ENCODE data around the gene UBAC2. TPM values are rescaled to one million over a fixed set of nuclear protein-coding genes. Genes with fewer than 3 reads are reported as not detected.

Gene UBAC2
- polyA plus RNA-seq, 1 experiment = 71.4 TPM

DNA sequence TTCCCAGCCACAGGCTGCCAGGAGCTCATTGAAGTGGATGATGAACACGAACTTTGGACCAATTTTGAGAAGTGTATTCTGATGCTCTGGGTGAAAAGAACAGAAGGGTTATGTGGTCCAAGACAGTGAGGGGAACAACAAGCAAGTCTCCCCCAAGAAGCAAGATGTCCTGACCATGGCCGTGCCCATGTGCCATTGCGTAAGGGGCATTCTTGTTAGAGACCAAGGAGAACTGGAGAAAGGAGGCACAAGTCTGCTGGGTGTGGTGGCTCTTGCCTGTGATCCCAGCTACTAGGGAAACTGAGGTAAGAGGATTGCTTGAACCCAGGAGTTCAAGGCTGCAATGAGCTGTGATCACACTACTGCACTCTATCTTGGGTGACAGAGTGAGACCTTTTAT is 27.0 kb upstream of the UBAC2 start:
- no peak for TF ChIP-seq CTCF (IDR thresholded peaks at IDR 0.05; ENCODE audit: low read depth, low read length)
- CTCF ChIA-PET = interaction anchor here (0.7 to 7.7 kb wide), 3 partner anchors 93 to 262 kb away, joined by 3 to 241 read pairs (median 123); no protein-coding TSS in a partner anchor
- POLR2A ChIA-PET = interaction anchor here (1.1 kb wide), 1 partner anchor 27 kb away, joined by 3 read pairs; the partner anchor contains the start of gene UBAC2
- H3K27me3 ChIP-seq (ENCODE audit: control insufficient read depth, insufficient read depth, low read length) = peaks cover 5% of the 10 kb centered on the region
- H3K9me3 ChIP-seq (ENCODE audit: control insufficient read depth, insufficient read depth, low read length) = no peaks in the 10 kb centered on the region; the same call in 1 of the 2 replicates
- H3K4me3 ChIP-seq (ENCODE audit: low read depth, low read length) = no peak overlapping the region
- no peak overlapping the region for H3K27ac ChIP-seq (ENCODE audit: low read depth, low read length)
- DNase-seq (ENCODE audit: low read depth, low spot score) = no peak

DNA sequence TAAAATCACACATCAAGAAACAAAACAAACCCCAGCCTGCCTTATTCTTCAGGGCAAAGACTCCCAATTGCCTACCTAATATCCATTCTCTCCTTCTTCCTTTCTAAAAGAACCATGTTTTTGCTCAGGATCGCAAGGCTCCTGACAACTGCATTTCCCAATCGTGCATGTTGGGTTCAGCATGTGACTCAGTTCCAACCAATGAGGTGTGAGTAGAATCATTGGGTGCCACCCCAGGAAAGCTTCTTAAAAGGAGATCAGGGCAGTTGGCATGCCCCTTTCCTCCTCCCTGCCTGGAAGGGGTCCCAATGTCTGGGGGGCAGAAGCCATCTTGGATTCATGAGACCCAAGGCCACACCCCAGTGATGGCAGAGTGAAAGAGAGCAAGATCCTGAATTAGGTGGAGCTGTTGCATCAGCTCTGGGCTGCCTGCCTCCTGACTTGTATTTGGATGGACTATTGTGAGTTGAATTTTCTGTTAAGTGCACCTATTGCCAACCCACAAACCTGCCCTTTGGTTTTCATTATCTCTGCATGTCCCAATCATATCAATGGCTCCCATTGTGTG is 26.0 kb upstream of the UBAC2 start:
- no peak overlapping the region for H3K4me3 ChIP-seq (ENCODE audit: low read depth, low read length)
- no peak for DNase-seq (ENCODE audit: low read depth, low spot score)
- no peak overlapping the region for H3K27ac ChIP-seq (ENCODE audit: low read depth, low read length)
- ChIA-PET POLR2A (interaction anchor here (1.1 kb wide), 1 partner anchor 26 kb away, joined by 3 read pairs; the partner anchor contains the start of gene UBAC2), CTCF (interaction anchor here (0.6 to 7.7 kb wide), 3 partner anchors 76 to 261 kb away, joined by 6 to 241 read pairs (median 123); no protein-coding TSS in a partner anchor)
- no peak for TF ChIP-seq CTCF (IDR thresholded peaks at IDR 0.05; ENCODE audit: low read depth, low read length)
- H3K9me3 ChIP-seq (ENCODE audit: control insufficient read depth, insufficient read depth, low read length) = no peaks in the 10 kb centered on the region; the same call in 1 of the 2 replicates
- peaks cover 8% of the 10 kb centered on the region for H3K27me3 ChIP-seq (ENCODE audit: control insufficient read depth, insufficient read depth, low read length)

DNA sequence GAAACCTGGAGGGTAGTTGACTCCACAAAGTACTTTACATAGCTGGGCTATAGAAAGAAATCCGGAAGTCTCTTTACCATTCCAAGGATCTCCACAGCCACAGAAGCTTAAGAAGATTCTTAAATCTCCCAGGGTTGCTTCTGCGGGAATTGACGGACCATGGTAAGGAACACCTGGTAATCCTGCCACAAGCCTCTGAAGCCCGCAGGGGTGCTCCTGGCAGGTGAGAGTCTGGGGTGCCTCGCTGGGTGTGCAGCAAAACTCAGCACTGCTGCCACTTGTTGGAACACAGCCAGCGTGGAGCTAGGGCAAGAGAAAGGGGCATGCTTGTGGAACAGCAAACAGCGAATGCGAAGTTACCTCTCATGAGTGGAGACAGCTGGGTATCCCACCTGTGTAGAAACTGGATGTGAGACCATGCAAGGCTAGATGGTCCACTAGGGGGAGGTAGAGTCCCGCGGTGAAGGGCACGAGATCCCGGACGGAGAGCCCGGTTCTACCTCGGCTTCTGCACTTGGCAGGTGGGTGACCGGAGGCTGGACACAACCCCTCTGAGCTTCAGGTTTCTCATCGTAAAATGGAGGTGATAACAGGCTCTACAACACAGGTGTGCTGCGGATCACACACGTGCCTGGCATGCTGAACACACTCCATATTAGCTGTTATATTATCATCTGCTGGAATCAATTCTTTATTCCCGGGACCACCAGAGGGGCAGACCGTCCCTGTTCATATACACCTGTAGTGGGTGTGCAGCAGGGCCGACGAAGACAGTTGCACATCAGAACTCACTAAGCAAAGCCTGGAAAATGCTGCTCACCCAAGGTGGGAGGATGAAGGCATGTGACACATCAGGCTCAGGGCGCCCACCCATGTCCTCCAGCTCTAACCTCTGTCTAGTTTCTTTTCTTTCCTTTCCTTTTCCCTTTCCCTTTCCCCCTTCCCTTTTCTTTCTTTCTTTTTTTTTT is 24.1 kb upstream of the UBAC2 start:
- ChIA-PET CTCF (interaction anchor here (0.6 to 7.7 kb wide), 33 partner anchors 9 to 1688 kb away, joined by 3 to 241 read pairs (median 3); partner anchors contain the start of genes GPR18 and UBAC2), POLR2A (interaction anchor here (0.7 kb wide), 1 partner anchor 89 kb away, joined by 3 read pairs; no protein-coding TSS in a partner anchor)
- no peak for DNase-seq (ENCODE audit: low read depth, low spot score)
- peaks cover 15% of the 10 kb centered on the region for H3K27me3 ChIP-seq (ENCODE audit: control insufficient read depth, insufficient read depth, low read length)
- peak; percentile 99 for TF ChIP-seq CTCF (IDR thresholded peaks at IDR 0.05; ENCODE audit: low read depth, low read length)
- no peak overlapping the region for H3K4me3 ChIP-seq (ENCODE audit: low read depth, low read length)
- H3K27ac ChIP-seq (ENCODE audit: low read depth, low read length) = no peak overlapping the region
- no peaks in the 10 kb centered on the region; the same call in 1 of the 2 replicates for H3K9me3 ChIP-seq (ENCODE audit: control insufficient read depth, insufficient read depth, low read length)

DNA sequence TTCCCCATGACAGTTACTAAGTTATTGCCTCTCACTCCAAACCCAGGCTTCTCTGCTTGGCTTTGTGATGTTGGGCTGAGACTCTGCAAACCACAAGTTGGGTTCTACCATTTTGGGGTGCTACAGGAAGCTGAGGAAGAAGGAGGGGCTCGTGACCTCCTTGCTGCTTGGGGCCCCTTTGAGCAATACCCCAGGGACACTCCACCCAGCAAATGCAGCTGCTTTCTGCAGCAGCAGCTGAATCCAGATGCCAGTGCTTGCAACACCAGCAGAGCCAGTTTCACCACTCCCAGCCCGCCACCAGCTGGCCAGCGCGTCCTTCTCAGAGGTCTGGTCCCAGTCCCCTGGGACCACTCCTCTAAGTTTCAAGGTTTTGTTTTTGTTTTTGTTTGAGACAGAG is 22.0 kb upstream of the UBAC2 start:
- TF ChIP-seq CTCF (IDR thresholded peaks at IDR 0.05; ENCODE audit: low read depth, low read length) = no peak
- no peak for DNase-seq (ENCODE audit: low read depth, low spot score)
- no peaks in the 10 kb centered on the region; the same call in 1 of the 2 replicates for H3K9me3 ChIP-seq (ENCODE audit: control insufficient read depth, insufficient read depth, low read length)
- H3K27me3 ChIP-seq (ENCODE audit: control insufficient read depth, insufficient read depth, low read length) = peaks cover 13% of the 10 kb centered on the region
- no peak overlapping the region for H3K27ac ChIP-seq (ENCODE audit: low read depth, low read length)
- ChIA-PET CTCF (interaction anchor here (0.7 to 3.0 kb wide), 3 partner anchors 87 to 258 kb away, joined by 3 to 16 read pairs (median 5); no protein-coding TSS in a partner anchor), POLR2A (no interaction called here)
- no peak overlapping the region for H3K4me3 ChIP-seq (ENCODE audit: low read depth, low read length)

Data from AG04450 (cell line).